Loucy (cell line): ENCODE measurements around the gene FGF21.

Experiments
- EZH2phosphoT487 ChIP-seq: fragments of 200-600 bp; IDR thresholded peaks from 2 replicates; pipeline ENCODE4 v1.6.1; 2018; ENCODE audit warnings: antibody characterized with exemption, mild to moderate bottlenecking, moderate library complexity, borderline replicate concordance
- TF ChIP-seq, protein P1 (sequence below): fragments of 200-600 bp; sonication (generic); conservative IDR thresholded peaks from 2 replicates; pipeline ENCODE4 v1.5.1; 2014; ENCODE audit warnings: mild to moderate bottlenecking, antibody characterized with exemption, low read length

DNA sequence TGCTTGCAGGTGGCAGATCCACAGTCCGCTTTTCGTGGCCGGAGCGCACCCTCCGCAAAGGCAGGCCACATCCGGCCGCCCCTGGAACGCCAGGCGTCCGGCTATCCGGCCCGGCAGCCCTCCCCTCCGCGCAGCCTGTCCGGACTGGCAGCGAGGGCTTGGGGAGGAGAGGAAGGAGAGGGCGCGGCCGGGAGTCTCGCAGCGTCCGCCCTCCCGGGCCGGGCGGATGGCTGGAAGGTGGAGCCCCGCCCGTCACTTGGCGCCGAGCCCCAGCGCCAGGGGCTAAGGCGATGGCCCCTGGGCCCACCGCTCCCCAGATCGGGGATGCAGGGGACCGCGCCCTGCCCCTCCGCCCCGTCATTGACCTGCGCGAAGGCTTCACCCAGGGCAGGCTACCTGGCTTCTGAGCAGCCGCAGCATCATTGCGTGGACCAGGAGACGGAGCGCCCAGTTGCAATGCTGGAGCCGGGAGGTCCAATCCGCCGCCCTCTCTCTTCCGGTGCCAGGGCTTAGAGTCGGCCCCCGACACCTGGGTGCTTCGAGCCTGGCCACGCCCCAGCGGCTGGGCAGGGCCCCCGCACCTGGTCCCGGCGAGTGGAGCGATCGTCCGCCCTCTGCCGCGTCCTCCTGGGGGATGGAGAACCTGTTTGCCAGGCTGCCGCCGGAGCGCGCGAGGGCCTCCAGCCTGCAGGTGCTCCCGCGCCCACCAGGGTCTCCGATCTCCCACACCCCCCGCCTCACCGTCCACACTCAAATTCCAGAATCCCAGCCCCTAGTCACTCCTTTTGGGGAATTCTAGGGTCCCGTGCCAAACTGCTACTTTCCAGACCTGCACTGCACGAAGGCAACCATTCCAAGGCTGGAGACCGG, 2.6 kb upstream of the FGF21 start, which contains the start of gene FUT1:
- TF ChIP-seq, protein P1, sequence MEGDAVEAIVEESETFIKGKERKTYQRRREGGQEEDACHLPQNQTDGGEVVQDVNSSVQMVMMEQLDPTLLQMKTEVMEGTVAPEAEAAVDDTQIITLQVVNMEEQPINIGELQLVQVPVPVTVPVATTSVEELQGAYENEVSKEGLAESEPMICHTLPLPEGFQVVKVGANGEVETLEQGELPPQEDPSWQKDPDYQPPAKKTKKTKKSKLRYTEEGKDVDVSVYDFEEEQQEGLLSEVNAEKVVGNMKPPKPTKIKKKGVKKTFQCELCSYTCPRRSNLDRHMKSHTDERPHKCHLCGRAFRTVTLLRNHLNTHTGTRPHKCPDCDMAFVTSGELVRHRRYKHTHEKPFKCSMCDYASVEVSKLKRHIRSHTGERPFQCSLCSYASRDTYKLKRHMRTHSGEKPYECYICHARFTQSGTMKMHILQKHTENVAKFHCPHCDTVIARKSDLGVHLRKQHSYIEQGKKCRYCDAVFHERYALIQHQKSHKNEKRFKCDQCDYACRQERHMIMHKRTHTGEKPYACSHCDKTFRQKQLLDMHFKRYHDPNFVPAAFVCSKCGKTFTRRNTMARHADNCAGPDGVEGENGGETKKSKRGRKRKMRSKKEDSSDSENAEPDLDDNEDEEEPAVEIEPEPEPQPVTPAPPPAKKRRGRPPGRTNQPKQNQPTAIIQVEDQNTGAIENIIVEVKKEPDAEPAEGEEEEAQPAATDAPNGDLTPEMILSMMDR: no peak
- TF ChIP-seq EZH2phosphoT487: no peak
